HEK293T (cell line): Measurements from ENCODE around the gene PCTP.

Experiments used
- CTCF ChIA-PET: fragments of 350-600 bp; formaldehyde crosslinking; extraction: SDS; loops from one replicate; lab custom pipeline; 2021; ENCODE audit warnings: antibody characterized with exemption, inconsistent platforms; lab: Yijun Ruan, JAX
- POLR2A ChIA-PET: fragments of 350-600 bp; formaldehyde crosslinking; extraction: SDS; loops from one replicate; lab custom pipeline; 2020; ENCODE audit warnings: antibody characterized with exemption, inconsistent platforms; lab: Yijun Ruan, JAX
- DNase-seq: peaks from one replicate; pipeline ENCODE4 v3.0.0; 2012; ENCODE audit warnings: mixed read lengths; ENCODE audit errors: extremely low spot score
- ARNT ChIP-seq: fragments of 450-650 bp; IDR thresholded peaks from 2 replicates; pipeline ENCODE4 v1.6.1; 2017; ENCODE audit warnings: mild to moderate bottlenecking
- BHLHE40 ChIP-seq: fragments of 450-650 bp; IDR thresholded peaks from 2 replicates; pipeline ENCODE4 v1.6.1; 2016; ENCODE audit warnings: mild to moderate bottlenecking, moderate library complexity, borderline replicate concordance
- CTBP1 ChIP-seq: fragments of 450-650 bp; IDR thresholded peaks from 2 replicates; pipeline ENCODE4 v1.6.1; 2016; ENCODE audit warnings: borderline replicate concordance
- ELF4 ChIP-seq: fragments of 450-650 bp; IDR thresholded peaks from 2 replicates; pipeline ENCODE4 v1.6.1; 2017; ENCODE audit warnings: antibody characterized with exemption
- FOXA1 ChIP-seq: fragments of 450-650 bp; IDR thresholded peaks from 2 replicates; pipeline ENCODE4 v1.6.1; 2016; ENCODE audit warnings: mild to moderate bottlenecking
- FOXK2 ChIP-seq: fragments of 450-650 bp; IDR thresholded peaks from 2 replicates; pipeline ENCODE4 v1.6.1; 2016; ENCODE audit warnings: mild to moderate bottlenecking
- FOXM1 ChIP-seq: fragments of 450-650 bp; IDR thresholded peaks from 2 replicates; pipeline ENCODE4 v1.6.1; 2017; ENCODE audit warnings: mild to moderate bottlenecking, borderline replicate concordance
- HDGF ChIP-seq: fragments of 450-650 bp; IDR thresholded peaks from 2 replicates; pipeline ENCODE4 v1.6.1; 2017; ENCODE audit warnings: antibody characterized with exemption, borderline replicate concordance
- L3MBTL2 ChIP-seq: fragments of 450-650 bp; conservative IDR thresholded peaks from 2 replicates; pipeline ENCODE4 v1.6.1; 2016; ENCODE audit warnings: mild to moderate bottlenecking
- LEF1 ChIP-seq: fragments of 450-650 bp; IDR thresholded peaks from 2 replicates; pipeline ENCODE4 v1.6.1; 2017; ENCODE audit warnings: mild to moderate bottlenecking, borderline replicate concordance
- NFRKB ChIP-seq: fragments of 450-650 bp; IDR thresholded peaks from 2 replicates; pipeline ENCODE4 v1.6.1; 2016; ENCODE audit warnings: mild to moderate bottlenecking, moderate library complexity
- SP1 ChIP-seq: fragments of 450-650 bp; IDR thresholded peaks from 2 replicates; pipeline ENCODE4 v1.6.1; 2017
- SUZ12 ChIP-seq: fragments of 450-650 bp; IDR thresholded peaks from 2 replicates; pipeline ENCODE4 v1.6.1; 2016; ENCODE audit warnings: mild to moderate bottlenecking
- TARDBP ChIP-seq: fragments of 450-650 bp; IDR thresholded peaks from 2 replicates; pipeline ENCODE4 v1.6.1; 2016
- ZNF384 ChIP-seq: fragments of 450-650 bp; IDR thresholded peaks from 2 replicates; pipeline ENCODE4 v1.6.1; 2016
- TF ChIP-seq, protein P1 (sequence below): fragments of 450-650 bp; IDR thresholded peaks from 2 replicates; pipeline ENCODE4 v1.6.1; 2016

The PCTP gene

DNA sequence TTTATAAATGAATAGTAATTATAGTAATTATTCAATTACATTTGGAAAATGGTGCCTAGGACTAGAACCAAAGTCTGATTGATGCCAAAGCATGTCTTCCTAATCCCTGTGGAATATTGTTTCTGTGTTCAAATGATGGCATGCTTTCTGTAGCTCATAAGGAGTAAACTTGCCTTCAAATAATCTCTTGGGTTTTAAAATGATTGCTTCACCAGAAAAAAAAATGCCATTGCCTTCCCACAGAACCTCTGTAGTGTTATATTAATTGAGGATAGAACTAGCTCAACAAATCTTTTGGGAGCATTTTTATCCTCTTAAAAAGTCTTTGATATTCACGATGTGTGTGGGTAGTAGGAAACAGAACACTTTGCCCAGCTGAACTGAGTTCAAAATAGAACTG is 20.5 kb upstream of the PCTP start:
- DNase-seq, result no peak
- CTCF ChIA-PET, result interaction anchor here (1.0 to 1.9 kb wide), 2 partner anchors 8 to 12 kb away, joined by 4 to 6 read pairs; partner anchors contain the start of gene TMEM100
- POLR2A ChIA-PET, result no interaction called here
- TF ChIP-seq FOXA1 (no peak), SP1 (no peak), SUZ12 (no peak), BHLHE40 (no peak), ELF4 (no peak), ZNF384 (no peak), FOXM1 (no peak), LEF1 (no peak), FOXK2 (no peak), TARDBP (no peak), L3MBTL2 (no peak), ARNT (no peak), CTBP1 (no peak), HDGF (no peak), NFRKB (no peak)
- TF ChIP-seq, protein P1, sequence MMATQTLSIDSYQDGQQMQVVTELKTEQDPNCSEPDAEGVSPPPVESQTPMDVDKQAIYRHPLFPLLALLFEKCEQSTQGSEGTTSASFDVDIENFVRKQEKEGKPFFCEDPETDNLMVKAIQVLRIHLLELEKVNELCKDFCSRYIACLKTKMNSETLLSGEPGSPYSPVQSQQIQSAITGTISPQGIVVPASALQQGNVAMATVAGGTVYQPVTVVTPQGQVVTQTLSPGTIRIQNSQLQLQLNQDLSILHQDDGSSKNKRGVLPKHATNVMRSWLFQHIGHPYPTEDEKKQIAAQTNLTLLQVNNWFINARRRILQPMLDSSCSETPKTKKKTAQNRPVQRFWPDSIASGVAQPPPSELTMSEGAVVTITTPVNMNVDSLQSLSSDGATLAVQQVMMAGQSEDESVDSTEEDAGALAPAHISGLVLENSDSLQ, result no peak

DNA sequence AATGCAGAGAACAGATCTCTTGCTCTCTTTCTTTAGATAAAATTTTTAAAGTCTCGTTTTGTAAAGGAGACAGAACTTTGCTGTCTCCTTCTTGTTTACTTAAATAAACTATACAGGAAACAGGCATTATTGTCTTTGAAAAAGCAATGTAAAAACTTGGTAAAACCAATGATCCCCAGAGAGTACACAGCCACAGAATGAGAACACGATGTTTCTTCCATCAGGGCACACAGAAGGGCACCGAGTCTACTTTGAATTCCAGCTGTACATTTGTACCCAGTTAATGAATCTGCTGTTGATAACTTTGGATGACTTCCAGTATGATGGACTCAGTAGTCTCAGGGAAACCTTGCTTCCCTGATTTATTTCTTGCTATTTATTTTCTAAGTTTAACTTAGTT is 20.0 kb upstream of the PCTP start:
- TF ChIP-seq CTBP1, result no peak
- no peak for TF ChIP-seq SUZ12
- no peak for TF ChIP-seq TARDBP
- no peak for TF ChIP-seq LEF1
- no peak for TF ChIP-seq SP1
- TF ChIP-seq FOXA1, result no peak
- no peak for TF ChIP-seq ZNF384
- TF ChIP-seq FOXM1, result no peak
- TF ChIP-seq ELF4, result no peak
- no peak for TF ChIP-seq BHLHE40
- TF ChIP-seq NFRKB, result no peak
- no peak for TF ChIP-seq FOXK2
- TF ChIP-seq, protein P1, result no peak
- no peak for TF ChIP-seq ARNT
- TF ChIP-seq L3MBTL2, result no peak
- TF ChIP-seq HDGF, result no peak
- POLR2A ChIA-PET, result interaction anchor here (1.0 to 1.1 kb wide), 2 partner anchors 8 to 21 kb away, joined by 4 to 5 read pairs; partner anchors contain the start of gene TMEM100
- DNase-seq, result no peak
- CTCF ChIA-PET, result interaction anchor here (1.0 to 1.9 kb wide), 2 partner anchors 8 to 13 kb away, joined by 4 to 6 read pairs; partner anchors contain the start of gene TMEM100

DNA sequence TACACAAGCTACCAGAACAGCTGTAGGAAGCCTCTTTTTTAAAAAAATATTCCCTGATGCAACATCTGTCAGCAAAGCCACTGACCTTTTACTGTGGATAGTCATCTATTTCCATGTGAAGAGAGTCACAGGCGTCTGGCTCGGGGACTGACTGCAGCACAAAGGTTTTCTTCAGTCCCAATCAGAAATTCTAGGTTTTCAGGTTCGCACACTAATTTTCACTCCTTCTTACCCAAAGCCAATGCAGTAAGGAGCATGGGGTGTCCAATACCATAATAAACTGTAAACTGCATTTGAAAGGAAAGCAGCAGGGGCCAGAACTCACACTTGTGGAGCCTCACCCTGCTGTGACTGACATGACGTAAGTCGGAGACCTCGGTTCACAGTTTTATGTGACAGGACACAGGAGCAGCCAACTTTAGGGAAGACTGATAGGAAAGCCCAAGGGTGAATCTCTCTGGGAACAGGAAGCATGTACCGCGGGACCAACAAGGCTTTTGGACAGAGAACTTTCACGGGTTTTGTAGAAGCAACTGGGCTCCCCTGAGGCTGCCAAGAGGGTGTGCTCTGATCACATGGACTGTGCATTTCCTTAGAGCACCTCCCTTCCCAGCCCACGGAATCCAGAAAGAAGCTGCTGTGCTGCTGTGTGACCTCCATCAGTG is 19.1 kb upstream of the PCTP start:
- TF ChIP-seq FOXA1 (no peak), BHLHE40 (no peak), FOXK2 (no peak), TARDBP (no peak), ZNF384 (0 out of 2 replicates have a peak, but pooled peaks have one; percentile 23), FOXM1 (no peak), SUZ12 (no peak), NFRKB (no peak), ELF4 (no peak), L3MBTL2 (no peak; the same call in 1 of the 2 replicates), ARNT (no peak), SP1 (no peak), HDGF (no peak), CTBP1 (no peak), LEF1 (no peak)
- TF ChIP-seq, protein P1, result peak; percentile 83

DNA sequence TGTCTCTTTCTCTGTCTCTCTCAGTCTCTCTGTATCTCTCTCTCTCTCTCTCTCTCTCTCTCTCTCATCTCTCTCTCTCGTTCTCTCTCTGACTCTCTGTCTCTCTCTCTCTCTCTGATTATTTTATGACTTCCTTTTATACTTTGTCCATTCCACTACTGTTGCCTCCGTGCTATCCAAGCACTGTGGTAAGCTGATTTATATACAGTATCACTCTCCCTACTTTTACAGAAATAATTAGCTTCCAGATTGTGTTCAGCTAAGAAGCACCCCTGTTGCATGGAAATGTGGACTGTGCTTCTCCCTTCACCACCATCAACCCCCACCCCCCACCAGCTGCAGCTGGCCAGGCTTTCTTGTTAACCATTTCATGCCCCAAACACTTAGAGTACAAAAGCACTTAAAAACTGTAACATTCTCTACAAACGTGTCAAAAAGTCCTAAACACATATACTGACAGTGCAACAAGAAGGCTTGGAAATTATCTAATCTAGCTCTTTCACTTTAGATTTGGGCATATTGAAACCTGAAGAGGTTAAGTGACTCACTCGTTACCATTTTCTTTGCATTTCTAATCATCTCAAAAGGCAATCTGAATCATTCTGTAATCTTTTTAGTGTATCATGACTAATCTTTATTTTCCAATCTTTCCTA is 16.6 kb upstream of the PCTP start:
- DNase-seq, result no peak
- POLR2A ChIA-PET, result interaction anchor here (1.2 to 3.6 kb wide), 3 partner anchors 12 to 16 kb away, joined by 3 to 17 read pairs (median 11); partner anchors contain the start of genes PCTP and TMEM100
- CTCF ChIA-PET, result interaction anchor here (0.7 to 2.5 kb wide), 5 partner anchors 11 to 727 kb away, joined by 3 to 9 read pairs (median 3); partner anchors contain the start of gene TMEM100

More for the DNA sequence above, 19.1 kb upstream of the PCTP start:
- ChIA-PET CTCF (interaction anchor here (0.7 to 1.9 kb wide), 5 partner anchors 9 to 49 kb away, joined by 3 to 6 read pairs (median 3); no protein-coding TSS in a partner anchor), POLR2A (interaction anchor here (0.6 to 3.6 kb wide), 8 partner anchors 8 to 42 kb away, joined by 3 to 17 read pairs (median 4); partner anchors contain the start of genes PCTP and TMEM100)
- peak; percentile 32 for DNase-seq

More for the DNA sequence above, 16.6 kb upstream of the PCTP start:
- TF ChIP-seq ARNT (no peak), SUZ12 (no peak), LEF1 (no peak; the same call in 1 of the 2 replicates), NFRKB (no peak), L3MBTL2 (no peak), FOXM1 (no peak), SP1 (no peak), BHLHE40 (no peak), ZNF384 (no peak), FOXA1 (no peak), HDGF (no peak), TARDBP (no peak), FOXK2 (no peak)
